Neuronal stem cell (in vitro differentiated cells): ENCODE results near the gene PLCG1.

ENCODE experiments used
- DNase-seq: peaks from one replicate; pipeline ENCODE4 v3.0.0-alpha.2; 2013; ENCODE audit warnings: low spot score
- H2AFZ ChIP-seq: one replicate; pipeline ENCODE4 v1.6.1; 2013; ENCODE audit warnings: mild to moderate bottlenecking, low read length, inconsistent platforms
- H2AK5ac ChIP-seq: 2 replicates; pipeline ENCODE4 v1.6.1; 2013; ENCODE audit warnings: low read depth, mild to moderate bottlenecking, inconsistent platforms, low read length, moderate library complexity, mixed read lengths
- H2BK120ac ChIP-seq: 2 replicates; pipeline ENCODE4 v1.6.1; 2013; ENCODE audit warnings: low read depth, mild to moderate bottlenecking, inconsistent platforms, low read length, moderate library complexity, mixed read lengths
- H2BK12ac ChIP-seq: one replicate; pipeline ENCODE4 v1.6.1; 2013; ENCODE audit warnings: low read length, inconsistent platforms
- H2BK15ac ChIP-seq: 2 replicates; pipeline ENCODE4 v1.6.1; 2013; ENCODE audit warnings: mild to moderate bottlenecking, low read length, inconsistent platforms, mixed read lengths
- H2BK5ac ChIP-seq: one replicate; pipeline ENCODE4 v1.6.1; 2013; ENCODE audit warnings: inconsistent platforms, mild to moderate bottlenecking, low read length, moderate library complexity
- H3K14ac ChIP-seq: one replicate; pipeline ENCODE4 v1.6.1; 2013; ENCODE audit warnings: low read length, inconsistent platforms
- H3K18ac ChIP-seq: 2 replicates; pipeline ENCODE4 v1.6.1; 2013; ENCODE audit warnings: low read length, inconsistent platforms
- H3K23ac ChIP-seq: 2 replicates; pipeline ENCODE4 v1.6.1; 2013; ENCODE audit warnings: low read depth, mild to moderate bottlenecking, mixed read lengths, low read length, inconsistent platforms; ENCODE audit not compliant: poor library complexity
- H3K27ac ChIP-seq: replicated peaks from 3 replicates; pipeline ENCODE4 v1.5.1; 2013; ENCODE audit warnings: low read length, inconsistent platforms
- H3K27me3 ChIP-seq, 3 experiments: 2 replicates each; pipeline ENCODE4 v1.6.1; 2013; ENCODE audit warnings: low read length in 3 of 3, mild to moderate bottlenecking in 2 of 3, inconsistent platforms in 1 of 3, low read depth in 1 of 3, mixed read lengths in 1 of 3, moderate library complexity in 1 of 3; ENCODE audit not compliant: control insufficient read depth in 3 of 3, insufficient read depth in 3 of 3
- H3K36me3 ChIP-seq, 2 donors: replicated peaks in 1 of 2; 2 replicates each; pipeline ENCODE4 v1.6.1; 2013; ENCODE audit warnings: low read length in 2 of 2; ENCODE audit not compliant: control insufficient read depth in 2 of 2, insufficient read depth in 2 of 2
- H3K4ac ChIP-seq: 2 replicates; pipeline ENCODE4 v1.6.1; 2013; ENCODE audit warnings: inconsistent platforms, mild to moderate bottlenecking, low read length, moderate library complexity
- H3K4me1 ChIP-seq, 2 donors: 1 replicate in 1 of 2; 2 replicates in 1 of 2; pipeline ENCODE4 v1.6.1; 2013; ENCODE audit warnings: low read length in 2 of 2, low read depth in 1 of 2; ENCODE audit not compliant: control insufficient read depth in 2 of 2, insufficient read depth in 1 of 2
- H3K4me2 ChIP-seq: one replicate; pipeline ENCODE4 v1.6.1; 2013; ENCODE audit warnings: mild to moderate bottlenecking, low read length, inconsistent platforms; ENCODE audit not compliant: insufficient read depth, poor library complexity, severe bottlenecking
- H3K4me3 ChIP-seq, 2 donors: 2 replicates each; pipeline ENCODE4 v1.5.1; 2013; ENCODE audit warnings: low read length in 2 of 2, mild to moderate bottlenecking in 2 of 2, inconsistent platforms in 1 of 2, moderate library complexity in 1 of 2
- H3K79me1 ChIP-seq: one replicate; pipeline ENCODE4 v1.6.1; 2013; ENCODE audit warnings: low read depth, mild to moderate bottlenecking, inconsistent platforms, low read length, moderate library complexity
- H3K9ac ChIP-seq: one replicate; pipeline ENCODE4 v1.6.1; 2013; ENCODE audit warnings: mild to moderate bottlenecking, low read depth, low read length, inconsistent platforms; ENCODE audit not compliant: poor library complexity
- H3K9me3 ChIP-seq, 2 donors: replicated peaks in 1 of 2; 2 replicates each; pipeline versions ENCODE3 to v1.6.1; 2013; ENCODE audit warnings: low read length in 2 of 2, mild to moderate bottlenecking in 2 of 2, inconsistent platforms in 1 of 2, low read depth in 1 of 2, mixed read lengths in 1 of 2, moderate library complexity in 1 of 2; ENCODE audit not compliant: control insufficient read depth in 2 of 2, insufficient read depth in 1 of 2
- H4K8ac ChIP-seq: one replicate; pipeline ENCODE4 v1.6.1; 2013; ENCODE audit warnings: low read depth, mild to moderate bottlenecking, inconsistent platforms, low read length, moderate library complexity
- H4K91ac ChIP-seq: one replicate; pipeline ENCODE4 v1.6.1; 2013; ENCODE audit warnings: low read length, low read depth, mild to moderate bottlenecking, inconsistent platforms; ENCODE audit not compliant: poor library complexity
- WGBS, 2 donors: extraction: QIAGEN DNeasy Blood & Tissue Kit; methylation state at CpG; one replicate each; pipeline ENCODE4 v1.1.7; 2013; ENCODE audit warnings: missing lambda C conversion rate in 2 of 2, mixed read lengths in 1 of 2; ENCODE audit not compliant: insufficient read length in 2 of 2, insufficient replicate concordance in 1 of 2; ENCODE audit errors: extremely low coverage in 2 of 2; 5-methylcytosine and 5-hydroxymethylcytosine counted together

PLCG1 gene

GRCh38 chr20:41177636-41178035, 40.3 kb downstream of the PLCG1 start:
- H3K79me1 ChIP-seq = no peaks in the 10 kb centered on the region
- no peak overlapping the region for H3K23ac ChIP-seq
- H3K36me3 ChIP-seq = peaks cover 38 to 72% of the 10 kb centered on the region in 2 donors
- no peak overlapping the region for H4K8ac ChIP-seq
- H3K27me3 ChIP-seq = no peaks in the 10 kb centered on the region
- DNase-seq = no peak
- peaks cover 6 to 22% of the 10 kb centered on the region in 2 donors for H3K4me1 ChIP-seq
- no peak overlapping the region for H3K4me2 ChIP-seq
- H2BK15ac ChIP-seq = no peak overlapping the region
- H2AFZ ChIP-seq = no peak overlapping the region
- no peak overlapping the region for H3K27ac ChIP-seq
- H4K91ac ChIP-seq = no peak overlapping the region
- no peak overlapping the region for H2BK120ac ChIP-seq
- WGBS, 2 donors = no CpG with 5 or more reads among the region's 2 CpGs
- H3K18ac ChIP-seq = no peak overlapping the region
- no peak overlapping the region for H3K9ac ChIP-seq
- H3K9me3 ChIP-seq = no peaks in the 10 kb centered on the region
- H2BK12ac ChIP-seq = no peak overlapping the region
- H3K4me3 ChIP-seq = no peak overlapping the region
- H2AK5ac ChIP-seq = no peak overlapping the region
- no peak overlapping the region for H2BK5ac ChIP-seq
- no peak overlapping the region for H3K14ac ChIP-seq
- H3K4ac ChIP-seq = no peak overlapping the region

- Histone ChIP-seq H2BK15ac (no peak overlapping the region), H3K9me3 (no peaks in the 10 kb centered on the region)
Observed at GRCh38 chr20:41178495-41178894, 41.2 kb downstream of the PLCG1 start.

GRCh38 chr20:41178904-41179432, 41.6 kb downstream of the PLCG1 start:
- DNase-seq = no peak
- Histone ChIP-seq H2BK15ac (no peak overlapping the region), H3K9ac (no peak overlapping the region), H3K23ac (no peak overlapping the region), H3K4me3 (no peak overlapping the region), H3K79me1 (no peaks in the 10 kb centered on the region), H3K14ac (no peak overlapping the region), H3K4ac (no peak overlapping the region), H3K18ac (no peak overlapping the region), H3K36me3 (peaks cover 28 to 60% of the 10 kb centered on the region in 2 donors), H3K4me1 (peaks cover 6 to 17% of the 10 kb centered on the region in 2 donors), H4K91ac (no peak overlapping the region), H2AFZ (no peak overlapping the region), H4K8ac (no peak overlapping the region), H3K27ac (peak overlapping the region; percentile 27), H3K27me3 (no peaks in the 10 kb centered on the region), H3K4me2 (no peak overlapping the region), H3K9me3 (no peaks in the 10 kb centered on the region), H2BK12ac (no peak overlapping the region), H2BK120ac (no peak overlapping the region), H2BK5ac (no peak overlapping the region), H2AK5ac (no peak overlapping the region)
- WGBS, 2 donors = no CpG with 5 or more reads among the region's 8 CpGs

More at GRCh38 chr20:41178495-41178894, 41.2 kb downstream of the PLCG1 start:
- no peak overlapping the region for H3K18ac ChIP-seq
- H3K23ac ChIP-seq = no peak overlapping the region
- peaks cover 6 to 20% of the 10 kb centered on the region in 2 donors for H3K4me1 ChIP-seq
- H2AK5ac ChIP-seq = no peak overlapping the region
- H3K4ac ChIP-seq = no peak overlapping the region
- H4K8ac ChIP-seq = no peak overlapping the region
- H3K4me3 ChIP-seq = no peak overlapping the region
- DNase-seq = no peak
- H3K14ac ChIP-seq = no peak overlapping the region
- no peaks in the 10 kb centered on the region for H3K79me1 ChIP-seq
- WGBS, 2 donors = no CpG with 5 or more reads among the region's 6 CpGs
- H3K27me3 ChIP-seq = no peaks in the 10 kb centered on the region
- no peak overlapping the region for H3K9ac ChIP-seq
- H2BK12ac ChIP-seq = no peak overlapping the region
- no peak overlapping the region for H4K91ac ChIP-seq
- H3K36me3 ChIP-seq = peaks cover 33 to 65% of the 10 kb centered on the region in 2 donors
- no peak overlapping the region for H2BK5ac ChIP-seq
- H3K27ac ChIP-seq = peak overlapping the region; percentile 27
- no peak overlapping the region for H2AFZ ChIP-seq
- H3K4me2 ChIP-seq = no peak overlapping the region
- H2BK120ac ChIP-seq = no peak overlapping the region

GRCh38 chr20:41179961-41180360, 42.6 kb downstream of the PLCG1 start:
- Histone ChIP-seq H2BK12ac (no peak overlapping the region), H3K27me3 (no peaks in the 10 kb centered on the region), H2BK120ac (no peak overlapping the region), H2AFZ (no peak overlapping the region), H2AK5ac (no peak overlapping the region), H2BK15ac (no peak overlapping the region), H3K9ac (no peak overlapping the region), H3K4me3 (no peak overlapping the region), H4K91ac (no peak overlapping the region), H3K27ac (no peak overlapping the region), H3K4me1 (peaks cover 6 to 10% of the 10 kb centered on the region in 2 donors), H3K36me3 (peaks cover 18 to 50% of the 10 kb centered on the region in 2 donors), H3K4me2 (no peak overlapping the region), H3K14ac (no peak overlapping the region), H3K79me1 (no peaks in the 10 kb centered on the region), H3K23ac (no peak overlapping the region), H2BK5ac (no peak overlapping the region), H4K8ac (no peak overlapping the region), H3K4ac (no peak overlapping the region), H3K9me3 (no peaks in the 10 kb centered on the region), H3K18ac (no peak overlapping the region)
- DNase-seq = no peak
- no CpG with 5 or more reads among the region's 8 CpGs for WGBS, 2 donors
